Inflammatory macrophage treated with lipopolysaccharide for 1 hour (primary cell): ENCODE data around the gene ITPKC.

Source experiments
- DNase-seq, 2 donors: peaks; one replicate each; pipeline ENCODE4 v3.0.0-alpha.2; 2020 to 2022

ITPKC gene

DNA sequence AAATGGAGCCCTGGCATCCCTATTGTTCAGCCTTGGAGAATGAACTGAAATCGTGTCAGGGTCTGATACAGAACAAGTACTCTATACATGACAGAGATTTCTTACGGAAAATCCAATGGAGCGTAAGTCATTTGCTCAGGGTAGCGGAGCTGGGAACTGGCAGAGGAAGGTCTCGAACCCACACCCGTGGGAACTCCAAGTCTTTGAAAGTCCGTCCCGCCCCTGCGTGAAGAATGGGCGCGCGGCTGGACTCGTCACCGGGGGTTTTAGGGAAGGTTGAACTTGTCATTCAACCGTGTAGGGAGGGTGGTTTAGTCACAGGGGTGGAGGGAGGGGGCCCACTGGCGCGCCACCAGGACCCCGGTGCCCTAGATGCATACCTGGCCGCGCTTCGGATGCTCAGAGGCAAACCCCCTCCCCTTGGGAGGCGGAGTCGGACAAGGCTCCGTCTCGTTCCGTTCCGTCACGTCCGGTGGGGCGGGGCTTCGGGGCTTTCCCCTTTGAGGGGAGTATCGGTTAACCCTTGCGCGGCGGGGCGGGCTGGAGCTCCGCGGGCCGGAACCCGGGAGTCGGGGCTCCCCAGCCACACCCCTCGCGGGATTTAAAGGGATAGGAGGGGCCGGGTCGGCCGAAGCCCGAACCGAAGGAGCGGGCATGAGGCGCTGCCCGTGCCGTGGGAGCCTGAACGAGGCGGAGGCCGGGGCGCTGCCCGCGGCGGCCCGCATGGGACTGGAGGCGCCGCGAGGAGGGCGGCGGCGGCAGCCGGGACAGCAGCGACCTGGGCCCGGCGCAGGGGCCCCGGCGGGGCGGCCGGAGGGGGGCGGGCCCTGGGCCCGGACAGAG lies at the start of gene ITPKC, which contains the start of gene COQ8B:
TSS of gene ITPKC (plus strand) at position 631 of the 843 bp plus-strand sequence. CDS start at position 655, 24 bp downstream.
TSS of gene COQ8B (minus strand) at position 405 of the 843 bp plus-strand sequence. CDS start 2,254 bp downstream, outside the sequence.
- DNase-seq, result peak; percentile 95 to 99

- DNase-seq, result no peak
These were observed 49.3 kb upstream of the ITPKC start for GRCh38 chr19:40667602-40668001.

GRCh38 chr19:40668991-40669614 lies 47.8 kb upstream of the ITPKC start:
- DNase-seq, result no peak

GRCh38 chr19:40671404-40671803 lies 45.5 kb upstream of the ITPKC start:
- DNase-seq, result no peak

DNA sequence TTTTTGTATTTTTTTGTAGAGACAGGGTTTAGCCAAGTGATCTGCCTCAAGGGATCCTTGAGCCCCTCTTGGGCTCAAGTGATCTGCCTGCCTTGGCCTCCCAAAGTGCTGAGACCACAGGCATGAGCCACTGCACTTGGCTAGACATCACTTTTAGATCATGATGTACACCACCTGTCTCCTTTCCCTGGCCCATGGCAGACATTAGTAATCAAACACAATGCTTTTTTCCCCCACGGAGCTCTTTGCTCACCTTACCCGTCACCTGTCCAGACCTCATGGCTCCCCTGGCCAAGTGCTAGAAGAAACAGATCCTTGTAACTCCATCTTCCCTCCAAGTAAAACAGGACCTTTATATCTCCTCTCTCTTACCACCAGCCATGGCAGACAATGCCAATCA lies 44.9 kb upstream of the ITPKC start:
- no peak for DNase-seq

DNA sequence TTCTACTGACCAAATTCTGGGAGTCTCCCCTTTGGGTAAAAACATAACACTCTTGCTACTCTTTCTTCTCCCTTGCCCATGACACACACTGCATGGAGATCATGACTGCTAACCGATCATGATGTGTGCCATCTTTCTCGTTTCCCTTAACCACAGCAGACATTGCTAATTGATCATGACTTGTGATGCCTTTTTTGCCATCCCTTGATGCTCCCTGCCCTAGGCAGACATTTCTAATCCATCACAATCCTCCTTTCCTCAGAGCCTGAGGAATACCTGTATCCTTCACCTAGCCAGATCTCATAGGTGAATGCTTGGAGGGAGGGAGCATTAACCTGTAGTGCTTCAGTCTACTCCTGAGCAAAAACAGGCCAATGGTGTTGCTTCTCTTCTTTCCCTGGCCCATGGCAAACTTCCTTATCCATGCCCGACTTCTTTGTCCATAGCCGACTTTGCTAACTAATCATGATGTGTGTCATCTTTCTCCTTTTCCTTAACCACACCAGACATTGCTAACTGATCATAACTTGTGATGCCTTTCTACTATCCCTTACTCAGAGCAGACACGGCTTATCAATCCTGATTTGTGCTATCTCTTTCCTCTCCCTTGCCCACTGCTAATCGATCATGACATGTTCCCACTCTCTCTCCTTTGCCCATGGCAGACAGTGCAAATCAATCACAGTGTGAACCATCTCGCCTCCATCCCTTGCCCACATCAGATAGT lies 44.2 kb upstream of the ITPKC start:
- DNase-seq, result no peak

DNA sequence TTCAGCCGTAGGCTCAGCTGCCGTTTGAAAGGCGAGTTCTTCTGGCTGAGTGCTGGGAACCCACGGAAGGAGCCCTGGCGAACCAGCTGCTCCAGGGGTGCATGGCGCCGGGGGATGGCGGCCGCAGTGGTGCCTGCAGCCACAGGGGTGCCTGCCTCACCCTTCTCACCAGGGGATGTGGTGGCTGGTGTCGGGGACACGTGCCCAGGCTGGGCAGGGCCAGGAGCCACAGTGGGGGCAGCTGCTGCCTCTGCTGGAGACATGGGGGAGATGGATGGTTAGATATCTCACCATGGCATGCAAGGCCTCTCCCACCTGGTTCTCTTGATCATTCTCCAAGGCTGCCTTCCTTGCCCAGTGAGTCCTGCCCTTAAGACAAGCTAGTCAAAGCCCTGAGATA lies 43.5 kb upstream of the ITPKC start:
- DNase-seq, result no peak

DNA sequence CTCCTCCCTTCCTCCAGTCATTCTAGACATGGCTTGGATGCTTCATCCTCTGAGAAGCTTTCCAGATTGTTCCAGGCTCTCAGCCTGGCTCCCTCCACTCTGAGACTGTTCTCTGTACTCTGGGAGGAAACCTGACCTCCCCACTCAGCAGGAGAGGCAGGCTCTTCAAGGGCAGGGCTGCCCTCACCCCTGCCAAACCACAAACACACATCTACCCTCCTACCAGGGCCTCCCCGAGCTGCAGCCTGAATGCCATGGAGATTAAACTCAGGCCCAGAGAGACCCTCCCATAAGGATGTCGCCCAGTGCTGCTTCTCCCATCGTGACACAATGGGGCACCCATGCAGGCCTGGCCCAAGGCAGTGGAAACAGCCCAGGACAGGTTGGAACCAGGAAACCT lies 42.6 kb upstream of the ITPKC start:
- DNase-seq, result no peak

DNA sequence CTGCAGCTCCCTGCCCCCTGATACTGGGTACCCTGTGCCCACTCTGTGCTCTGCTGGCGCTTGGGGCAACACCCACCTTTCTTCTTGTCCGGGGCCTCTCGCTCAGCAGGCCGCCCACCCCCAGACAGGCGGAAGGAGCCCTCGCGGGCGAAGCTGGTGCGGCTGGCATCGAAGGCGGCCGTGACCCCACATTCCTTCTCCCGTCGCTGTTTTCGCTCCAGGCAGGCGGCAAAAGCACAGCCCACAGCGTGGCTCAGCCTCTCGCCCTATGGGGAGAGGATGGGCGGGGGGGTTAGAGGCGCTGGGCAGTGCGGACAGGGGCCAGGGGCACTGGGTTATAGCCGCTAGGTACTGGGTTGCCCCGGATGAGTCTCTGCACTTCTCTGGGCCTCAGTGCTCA lies 39.8 kb upstream of the ITPKC start:
- DNase-seq, result no peak

DNA sequence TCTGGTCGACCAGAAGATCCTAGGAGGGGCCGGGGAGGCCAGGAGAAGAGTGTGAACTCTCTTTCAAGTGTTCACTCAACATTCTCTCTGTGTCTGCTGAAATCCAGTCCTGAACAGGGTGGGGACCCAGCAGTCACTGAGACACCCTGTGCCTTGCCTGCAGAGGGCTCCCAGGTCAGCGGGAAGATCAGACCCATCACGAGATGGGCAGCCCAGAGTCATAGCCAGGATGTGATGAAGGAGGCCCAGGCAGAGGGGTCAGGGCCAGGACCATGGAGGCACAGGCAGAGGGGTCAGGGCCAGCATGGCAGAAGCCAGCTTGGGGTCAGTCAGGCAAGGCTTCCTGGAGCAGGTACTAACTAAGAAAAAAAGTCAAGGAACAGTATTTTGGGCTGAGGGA lies 35.9 kb upstream of the ITPKC start:
- no peak for DNase-seq

- no peak for DNase-seq
These were observed 34.4 kb upstream of the ITPKC start for GRCh38 chr19:40682431-40682964.

GRCh38 chr19:40683437-40683836 lies 33.5 kb upstream of the ITPKC start:
- no peak for DNase-seq

DNA sequence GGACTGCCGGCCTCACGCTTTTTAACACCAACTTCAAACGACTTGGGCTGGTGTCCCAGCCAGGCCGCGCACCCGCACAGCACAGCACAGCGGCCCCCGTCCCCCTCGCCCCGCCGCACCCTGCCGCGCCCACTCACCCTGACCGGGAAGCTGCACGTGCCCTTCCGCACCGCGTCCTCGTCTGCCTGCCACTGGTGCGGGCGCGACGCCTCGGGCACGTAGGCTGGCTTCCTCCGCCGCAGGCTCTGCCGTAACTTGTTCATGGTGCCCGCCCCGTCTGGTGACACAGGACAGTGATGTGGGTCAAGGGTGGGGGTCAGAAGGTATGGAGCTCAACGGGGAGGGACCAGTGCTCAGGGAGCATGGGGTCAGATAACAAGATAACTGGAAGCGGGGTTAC lies 32.6 kb upstream of the ITPKC start:
- no peak for DNase-seq

DNA sequence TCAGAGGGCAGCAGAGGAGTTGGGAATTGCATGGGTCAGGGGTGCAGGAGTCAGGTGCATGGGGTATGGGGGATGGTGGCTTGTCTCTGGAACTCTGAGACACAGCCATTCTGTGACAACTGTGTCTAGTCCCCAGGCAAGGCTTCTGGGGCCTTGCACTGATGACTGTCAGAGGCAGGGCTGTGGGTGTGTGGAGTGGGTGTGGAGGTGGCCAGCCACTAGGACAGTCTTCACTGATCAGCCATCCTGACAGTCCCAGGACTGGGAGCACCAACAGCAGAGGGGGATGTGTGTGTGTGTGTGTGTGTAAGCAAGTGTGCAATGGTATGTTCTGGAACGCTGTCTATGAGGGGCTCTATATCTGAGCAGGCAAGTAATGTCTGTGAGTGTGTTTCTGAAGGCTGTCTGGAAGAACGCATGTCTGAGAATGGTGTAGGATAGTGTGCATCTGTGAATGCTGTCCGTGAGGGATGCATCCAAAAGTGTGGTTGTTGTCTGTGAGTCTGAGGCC lies 31.8 kb upstream of the ITPKC start:
- DNase-seq, result no peak

DNA sequence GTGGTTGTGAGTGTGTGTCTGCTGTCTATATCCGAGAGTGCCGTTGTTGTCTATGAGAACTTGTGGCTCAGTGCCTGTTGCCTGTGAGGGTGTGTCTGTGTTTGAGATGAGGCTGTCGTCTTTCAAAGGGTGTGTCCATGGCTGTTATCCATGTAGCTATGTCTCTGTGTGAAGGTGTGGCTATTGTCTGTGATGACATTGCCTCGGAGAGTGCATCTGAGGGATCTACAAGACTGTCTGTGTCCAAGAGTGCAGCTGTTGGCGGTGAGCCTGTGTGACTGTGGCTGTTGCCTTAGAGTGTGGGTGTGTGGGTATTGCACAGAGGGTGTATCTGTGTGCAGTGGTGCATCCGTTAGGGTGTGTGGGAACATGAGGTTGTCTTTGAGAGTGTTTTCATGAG lies 31.3 kb upstream of the ITPKC start:
- no peak for DNase-seq

DNA sequence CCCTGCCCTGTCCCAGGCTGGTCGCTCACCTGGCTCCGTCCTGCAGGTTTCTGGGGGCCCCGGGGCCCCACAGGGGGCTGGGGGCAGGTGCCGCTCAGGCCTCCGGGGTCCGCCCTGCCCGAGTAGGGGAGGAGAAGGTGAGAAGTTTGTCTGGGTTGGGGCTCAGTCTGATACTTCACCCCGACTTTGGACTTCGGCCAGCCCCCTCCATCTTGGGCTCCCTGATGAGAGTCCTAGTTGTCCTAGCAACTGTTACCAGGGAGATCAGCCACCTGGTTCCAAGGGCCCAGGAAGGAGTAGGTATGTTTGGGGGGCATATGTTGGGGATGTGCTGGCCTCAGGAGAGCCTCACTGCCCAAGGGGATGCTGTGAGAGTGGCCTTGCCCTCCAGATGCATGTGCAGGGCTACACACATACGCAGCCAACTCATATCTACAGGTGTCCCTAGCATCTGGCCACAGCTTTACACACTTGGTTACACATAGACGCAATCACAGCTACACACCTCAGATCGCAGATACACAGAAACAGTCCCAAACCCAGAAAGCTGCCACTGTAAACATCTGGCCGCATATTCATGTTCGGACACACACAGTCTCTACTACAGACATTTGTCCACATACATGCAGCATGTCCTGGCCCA lies 29.9 kb upstream of the ITPKC start:
- no peak for DNase-seq

- peak; percentile 35 to 65 for DNase-seq
These were observed 29.3 kb upstream of the ITPKC start for GRCh38 chr19:40687525-40688016.

GRCh38 chr19:40688309-40688708 lies 28.6 kb upstream of the ITPKC start:
- no peak for DNase-seq

- DNase-seq, result no peak
These were observed 27.9 kb upstream of the ITPKC start for GRCh38 chr19:40688987-40689338.

DNA sequence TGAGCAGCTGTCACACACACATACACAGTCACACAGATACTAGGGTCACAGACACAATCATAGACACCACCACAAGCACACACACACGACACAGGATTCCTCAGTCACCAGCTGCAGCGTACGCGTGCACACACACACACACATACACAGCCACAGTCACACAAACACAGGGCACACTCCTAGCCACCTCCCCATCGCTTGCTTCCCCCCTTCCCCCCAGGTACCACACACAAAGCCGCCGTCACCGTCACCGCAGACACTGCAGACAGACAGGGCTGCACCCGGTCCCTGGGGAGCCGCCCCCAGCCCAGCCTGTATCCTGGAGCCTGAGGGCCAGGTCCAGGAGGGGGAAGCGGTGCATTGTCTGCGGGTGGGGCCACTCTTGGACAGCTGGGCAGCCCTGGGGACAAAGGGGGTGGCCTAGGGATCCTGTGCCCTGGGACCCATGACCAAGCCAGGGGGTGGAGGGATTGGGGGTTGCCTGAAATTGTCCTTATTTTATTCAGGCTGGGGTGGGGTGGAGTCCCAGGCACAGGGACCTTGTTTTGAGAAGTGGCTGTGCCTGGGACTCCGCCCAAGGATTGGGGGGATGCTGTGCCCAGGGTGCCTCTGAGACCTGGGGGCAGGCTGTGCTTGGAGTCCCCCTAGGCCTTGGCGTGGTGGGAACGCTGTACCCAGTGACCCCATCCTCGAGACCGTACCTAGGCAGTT lies 27.4 kb upstream of the ITPKC start:
- DNase-seq, result no peak

GRCh38 chr19:40690050-40690692 lies 26.7 kb upstream of the ITPKC start, which contains the start of gene NUMBL:
TSS of gene NUMBL (minus strand) at chr19:40690651. CDS start at chr19:40690483, 168 bp downstream.
- no peak for DNase-seq
